KMS-11 (cell line): ENCODE results near the gene DYNLT1.
"Not testable (repeated sequence)": the region's sequence is repeated elsewhere in the genome, so short reads cannot be mapped to it uniquely, and the experiment has no call there.

Experiments used
- H2AFZ ChIP-seq: fragments of 200-600 bp; sonication (generic); 2 replicates; pipeline ENCODE4 v1.6.1; 2016; ENCODE audit warnings: antibody characterized with exemption, mixed run types, low read depth
- H3K27ac ChIP-seq: fragments of 200-600 bp; sonication (generic); 2 replicates; pipeline ENCODE4 v1.6.1; 2016; ENCODE audit warnings: mild to moderate bottlenecking, mixed run types
- H3K27me3 ChIP-seq: fragments of 200-600 bp; sonication (generic); 2 replicates; pipeline ENCODE4 v1.6.1; 2017; ENCODE audit warnings: mild to moderate bottlenecking, low read depth, mixed run types, moderate library complexity; ENCODE audit not compliant: insufficient read depth
- H3K36me3 ChIP-seq: fragments of 200-600 bp; sonication (generic); 2 replicates; pipeline ENCODE4 v1.6.1; 2017; ENCODE audit warnings: mild to moderate bottlenecking, mixed run types; ENCODE audit not compliant: insufficient read depth
- H3K4me1 ChIP-seq: fragments of 200-600 bp; sonication (generic); 2 replicates; pipeline ENCODE4 v1.6.1; 2016; ENCODE audit warnings: mild to moderate bottlenecking, low read depth, mixed run types; ENCODE audit not compliant: poor library complexity, severe bottlenecking
- H3K4me2 ChIP-seq: fragments of 200-600 bp; sonication (generic); 2 replicates; pipeline ENCODE4 v1.7.0; 2016; ENCODE audit warnings: mild to moderate bottlenecking, mixed run types
- H3K4me3 ChIP-seq: fragments of 200-600 bp; sonication (generic); IDR thresholded peaks from 2 replicates; pipeline ENCODE4 v1.6.1; 2017; ENCODE audit warnings: low read depth, low read length, mixed read lengths; ENCODE audit not compliant: insufficient read depth
- H3K79me2 ChIP-seq: fragments of 200-600 bp; sonication (generic); 2 replicates; pipeline ENCODE4 v1.6.1; 2016; ENCODE audit warnings: low read depth, mixed run types; ENCODE audit not compliant: insufficient read depth
- H3K9ac ChIP-seq: fragments of 200-600 bp; sonication (generic); 2 replicates; pipeline ENCODE4 v1.6.1; 2016; ENCODE audit warnings: mild to moderate bottlenecking, mixed run types
- H4K20me1 ChIP-seq: fragments of 200-600 bp; sonication (generic); 2 replicates; pipeline ENCODE4 v1.6.1; 2016; ENCODE audit warnings: mild to moderate bottlenecking, mixed run types; ENCODE audit not compliant: insufficient read depth
- CTCF ChIP-seq: fragments of 200-600 bp; sonication (generic); conservative IDR thresholded peaks from 2 replicates; pipeline ENCODE4 v1.6.1; 2017; ENCODE audit warnings: low read depth, mild to moderate bottlenecking, antibody characterized with exemption, low read length, moderate library complexity, mixed read lengths

Gene DYNLT1

GRCh38 chr6:158608221-158608620 is 36.3 kb downstream of the DYNLT1 start:
- Histone ChIP-seq H3K79me2 (no peaks in the 10 kb centered on the region), H3K27ac (no peak overlapping the region), H3K9ac (no peak overlapping the region), H3K27me3 (no peaks in the 10 kb centered on the region), H3K4me1 (no peaks in the 10 kb centered on the region), H3K4me3 (no peak overlapping the region), H4K20me1 (no peaks in the 10 kb centered on the region), H2AFZ (no peak overlapping the region), H3K36me3 (no peaks in the 10 kb centered on the region), H3K4me2 (no peak overlapping the region)
- TF ChIP-seq CTCF: no peak

- H3K79me2 ChIP-seq: no peaks in the 10 kb centered on the region
- no peak overlapping the region for H3K9ac ChIP-seq
- H3K27ac ChIP-seq: no peak overlapping the region
These were observed 37.0 kb downstream of the DYNLT1 start for GRCh38 chr6:158607411-158608170.

GRCh38 chr6:158606935-158607334 is 37.6 kb downstream of the DYNLT1 start:
- no peaks in the 10 kb centered on the region for H3K4me1 ChIP-seq
- no peaks in the 10 kb centered on the region for H3K36me3 ChIP-seq
- H3K27me3 ChIP-seq: no peaks in the 10 kb centered on the region
- no peak overlapping the region for H3K27ac ChIP-seq
- H3K4me2 ChIP-seq: no peak overlapping the region
- H4K20me1 ChIP-seq: no peaks in the 10 kb centered on the region
- no peaks in the 10 kb centered on the region for H3K79me2 ChIP-seq
- TF ChIP-seq CTCF: no peak
- H2AFZ ChIP-seq: no peak overlapping the region
- H3K4me3 ChIP-seq: no peak overlapping the region
- no peak overlapping the region for H3K9ac ChIP-seq

More at GRCh38 chr6:158607411-158608170, 37.0 kb downstream of the DYNLT1 start:
- TF ChIP-seq CTCF: no peak
- H3K4me3 ChIP-seq: no peak overlapping the region
- no peaks in the 10 kb centered on the region for H3K4me1 ChIP-seq
- no peak overlapping the region for H3K4me2 ChIP-seq
- no peaks in the 10 kb centered on the region for H3K27me3 ChIP-seq
- no peaks in the 10 kb centered on the region for H4K20me1 ChIP-seq
- no peaks in the 10 kb centered on the region for H3K36me3 ChIP-seq
- H2AFZ ChIP-seq: no peak overlapping the region

- H3K9ac ChIP-seq, H3K4me3 ChIP-seq, H3K27ac ChIP-seq, H2AFZ ChIP-seq, H3K79me2 ChIP-seq, H4K20me1 ChIP-seq, H3K4me1 ChIP-seq, H3K36me3 ChIP-seq, H3K4me2 ChIP-seq, H3K27me3 ChIP-seq: not testable (repeated sequence)
These were observed 38.5 kb downstream of the DYNLT1 start for GRCh38 chr6:158606011-158606410.

GRCh38 chr6:158605266-158605878 is 39.2 kb downstream of the DYNLT1 start:
- Histone ChIP-seq H3K27ac (no peak overlapping the region), H2AFZ (no peak overlapping the region), H3K79me2 (no peaks in the 10 kb centered on the region), H3K36me3 (no peaks in the 10 kb centered on the region), H3K4me2 (no peak overlapping the region), H4K20me1 (no peaks in the 10 kb centered on the region), H3K27me3 (no peaks in the 10 kb centered on the region), H3K4me1 (no peaks in the 10 kb centered on the region), H3K9ac (no peak overlapping the region), H3K4me3 (no peak overlapping the region)
- peak; percentile 67 for TF ChIP-seq CTCF
